ENCODE data around the gene NDUFA11.

Gene NDUFA11

DNA sequence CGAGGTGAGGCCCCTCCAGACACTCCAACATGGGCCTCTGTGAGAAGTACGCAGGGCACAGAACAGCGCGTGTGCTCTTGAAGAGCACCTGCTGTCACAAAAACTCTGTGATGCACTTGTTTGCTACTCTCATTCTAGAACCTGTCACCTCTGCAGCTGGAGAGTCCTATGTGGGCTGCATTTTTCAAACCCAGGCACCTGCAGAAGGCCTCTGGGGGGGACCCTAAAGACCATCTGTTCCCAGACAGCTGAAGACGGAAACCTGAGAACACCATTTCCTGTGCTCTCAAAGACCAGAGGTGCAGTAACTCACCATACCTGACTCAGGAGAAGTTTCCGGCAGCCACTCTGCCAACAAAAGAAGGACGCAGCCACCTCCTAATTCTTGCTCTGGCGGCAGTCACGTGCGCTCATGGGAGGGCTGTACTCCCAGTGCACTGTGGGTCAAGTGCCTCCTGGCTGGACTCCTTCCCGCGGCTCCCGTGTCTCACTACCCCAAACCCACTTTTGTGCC lies 46.3 kb upstream of the NDUFA11 start:
- Mint-ChIP-seq H3K36me3 (ENCODE audit: low read depth) (peaks cover 16% of the 10 kb centered on the region), H3K27me3 (ENCODE audit: low read depth, poor library complexity) (no peaks in the 10 kb centered on the region), H3K4me3 (peak overlapping the region; percentile 70), H3K9me3 (no peaks in the 10 kb centered on the region), H3K4me1 (peaks cover 96% of the 10 kb centered on the region), H3K27ac (peak overlapping the region; percentile 99)
- DNase-seq = no peak
- TF ChIP-seq CTCF (IDR thresholded peaks at IDR 0.05) = no peak

DNA sequence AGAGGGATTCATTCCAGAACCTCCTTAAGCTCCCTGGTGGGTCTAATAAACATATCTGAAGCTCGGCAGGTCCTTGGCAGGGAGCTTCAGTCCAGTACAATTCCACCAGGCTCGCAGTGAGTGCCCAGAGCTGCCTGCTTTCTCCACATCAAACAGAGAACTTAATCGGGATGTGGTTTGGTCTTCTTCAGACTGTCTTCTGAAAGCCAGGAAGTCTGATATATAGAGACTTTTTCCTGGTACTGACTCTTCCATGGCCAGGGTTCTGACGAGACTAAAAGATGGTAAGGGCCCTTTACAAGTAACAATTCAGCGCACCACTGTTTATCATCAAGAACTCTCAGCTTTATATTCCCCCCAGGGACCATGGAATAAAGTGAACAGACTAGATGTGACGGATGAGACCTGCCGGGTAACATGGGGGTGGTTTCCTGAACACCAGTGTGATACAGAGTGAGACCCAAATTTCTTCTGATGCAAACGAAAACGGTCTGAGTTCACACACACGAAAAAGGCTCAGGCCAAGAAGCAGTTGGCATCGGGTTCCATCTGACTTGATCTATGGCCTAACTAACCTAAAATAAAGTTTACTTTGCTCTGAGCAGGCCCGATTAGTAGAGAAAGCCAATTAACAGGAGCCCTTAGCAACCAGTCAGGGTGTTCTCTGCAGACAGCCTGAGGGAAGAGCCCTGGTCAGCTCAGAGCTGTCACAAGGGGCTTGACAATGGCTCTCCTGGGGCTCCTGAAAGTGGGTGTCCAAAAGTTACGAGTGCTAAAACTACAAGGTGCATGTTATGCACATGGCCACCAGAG lies 45.4 kb upstream of the NDUFA11 start:
- H3K36me3 Mint-ChIP-seq (ENCODE audit: low read depth) = peaks cover 16% of the 10 kb centered on the region
- no peaks in the 10 kb centered on the region for H3K27me3 Mint-ChIP-seq (ENCODE audit: low read depth, poor library complexity)
- peaks cover 96% of the 10 kb centered on the region for H3K4me1 Mint-ChIP-seq
- no peak for DNase-seq
- no peak for TF ChIP-seq CTCF (IDR thresholded peaks at IDR 0.05)
- no peaks in the 10 kb centered on the region for H3K9me3 Mint-ChIP-seq
- peak overlapping the region; percentile 99 for H3K27ac Mint-ChIP-seq
- peak overlapping the region; percentile 54 for H3K4me3 Mint-ChIP-seq

- no peaks in the 10 kb centered on the region for H3K27me3 Mint-ChIP-seq (ENCODE audit: low read depth, poor library complexity)
- no peak for DNase-seq
- H3K4me3 Mint-ChIP-seq = peak overlapping the region; percentile 63
- H3K9me3 Mint-ChIP-seq = no peaks in the 10 kb centered on the region
- H3K4me1 Mint-ChIP-seq = peaks cover 95% of the 10 kb centered on the region
- peaks cover 16% of the 10 kb centered on the region for H3K36me3 Mint-ChIP-seq (ENCODE audit: low read depth)
- H3K27ac Mint-ChIP-seq = peak overlapping the region; percentile 99
- TF ChIP-seq CTCF (IDR thresholded peaks at IDR 0.05) = no peak
Observed at GRCh38 chr19:5947435-5947834, 43.8 kb upstream of the NDUFA11 start.

- peak overlapping the region; percentile 87 for H3K27ac Mint-ChIP-seq
Observed at GRCh38 chr19:5943623-5944022, 40.0 kb upstream of the NDUFA11 start.

DNA sequence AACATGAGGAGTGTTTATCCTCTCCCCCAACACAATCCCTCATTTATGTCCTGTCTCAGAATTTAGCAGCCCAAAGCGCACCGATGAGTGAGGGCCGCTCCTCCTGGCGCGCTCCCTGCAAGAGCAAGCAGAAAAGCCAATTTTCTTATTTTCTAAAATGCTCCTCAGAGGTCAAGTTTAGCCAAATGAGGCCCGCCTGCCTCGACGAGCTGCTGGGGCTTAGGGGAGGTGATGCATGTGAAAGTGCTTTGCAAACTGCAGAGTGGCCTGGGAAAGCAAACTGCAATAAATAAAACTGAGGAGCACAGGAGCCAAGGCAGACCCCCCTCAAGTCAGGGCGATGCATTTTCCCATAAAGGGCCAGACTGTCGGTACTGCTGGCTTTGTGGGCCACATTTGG lies 39.5 kb upstream of the NDUFA11 start:
- peaks cover 89% of the 10 kb centered on the region for H3K4me1 Mint-ChIP-seq
- H3K27ac Mint-ChIP-seq = peak overlapping the region; percentile 87
- DNase-seq = no peak
- H3K36me3 Mint-ChIP-seq (ENCODE audit: low read depth) = peaks cover 41% of the 10 kb centered on the region
- H3K27me3 Mint-ChIP-seq (ENCODE audit: low read depth, poor library complexity) = no peaks in the 10 kb centered on the region
- peak overlapping the region; percentile 71 for H3K4me3 Mint-ChIP-seq
- no peak for TF ChIP-seq CTCF (IDR thresholded peaks at IDR 0.05)
- H3K9me3 Mint-ChIP-seq = no peaks in the 10 kb centered on the region

More at GRCh38 chr19:5943623-5944022, 40.0 kb upstream of the NDUFA11 start:
- peaks cover 89% of the 10 kb centered on the region for H3K4me1 Mint-ChIP-seq
- H3K36me3 Mint-ChIP-seq (ENCODE audit: low read depth) = peaks cover 36% of the 10 kb centered on the region
- H3K9me3 Mint-ChIP-seq = no peaks in the 10 kb centered on the region
- no peak overlapping the region for H3K4me3 Mint-ChIP-seq
- H3K27me3 Mint-ChIP-seq (ENCODE audit: low read depth, poor library complexity) = no peaks in the 10 kb centered on the region
- DNase-seq = no peak
- TF ChIP-seq CTCF (IDR thresholded peaks at IDR 0.05) = no peak

- Mint-ChIP-seq H3K9me3 (no peaks in the 10 kb centered on the region), H3K27ac (peak overlapping the region; percentile 95), H3K36me3 (ENCODE audit: low read depth) (peaks cover 48% of the 10 kb centered on the region), H3K4me1 (peaks cover 92% of the 10 kb centered on the region), H3K27me3 (ENCODE audit: low read depth, poor library complexity) (no peaks in the 10 kb centered on the region), H3K4me3 (peak overlapping the region; percentile 73)
- no peak for DNase-seq
- TF ChIP-seq CTCF (IDR thresholded peaks at IDR 0.05) = no peak
Observed at GRCh38 chr19:5941673-5942072, 38.1 kb upstream of the NDUFA11 start.
